Colonic mucosa (tissue), 4 donors: ENCODE results near the gene DCAKD. TPM values are rescaled to one million over a fixed set of nuclear protein-coding genes. Genes with fewer than 3 reads are reported as not detected.

Experiments used
- DNase-seq: peaks from one replicate; pipeline ENCODE4 v3.0.0-alpha.2; 2020
- H3K27ac ChIP-seq: fragments of 200-600 bp; one replicate; pipeline ENCODE4 v1.8.0; 2021
- H3K27me3 ChIP-seq: fragments of 200-600 bp; one replicate; pipeline ENCODE4 v1.8.0; 2021
- H3K36me3 ChIP-seq: fragments of 200-600 bp; one replicate; pipeline ENCODE4 v1.8.0; 2021
- H3K4me1 ChIP-seq: fragments of 200-600 bp; one replicate; pipeline ENCODE4 v1.8.0; 2021; ENCODE audit warnings: mild to moderate bottlenecking
- H3K4me3 ChIP-seq: fragments of 200-600 bp; one replicate; pipeline ENCODE4 v1.8.0; 2021
- H3K9ac ChIP-seq, 2 donors: one replicate each; pipeline ENCODE4 v1.7.0; 2013; ENCODE audit warnings: control low read depth in 2 of 2, low read depth in 2 of 2, low read length in 2 of 2
- H3K9me3 ChIP-seq: fragments of 200-600 bp; one replicate; pipeline ENCODE4 v1.8.0; 2021
- CTCF ChIP-seq: fragments of 200-600 bp; IDR thresholded peaks from one replicate; pipeline ENCODE4 v1.8.0; 2022; ENCODE audit warnings: antibody characterized with exemption, mild to moderate bottlenecking
- intact Hi-C: fragments of 100-400 bp; cut with DNase I; formaldehyde crosslinking; loops from one replicate; pipeline ENCODE4 v1.14.1; 2022
- total RNA-seq, 2 donors: library from RNA; stranded (reverse); fragmentation: NEBNext Ultra II Directional in 1 of 2; extraction: Animal tissue kit (Norgen Biotek cat#: 25700) in 1 of 2; gene quantifications; one replicate each; pipeline ENCODE4 v1.2.1, GENCODE V29; 2021
- donor health status: healthy.
- donor health status: DM: no; HTN: no; CAD: no.
- donor health status: DM: no; HTN: no; CAD: no.

DCAKD gene
- total RNA-seq, 2 donors from 2014 or later: 20.2 to 46.8 TPM

- Histone ChIP-seq H3K9me3 (no peaks in the 10 kb centered on the region), H3K27ac (no peak overlapping the region), H3K27me3 (no peaks in the 10 kb centered on the region), H3K4me1 (no peaks in the 10 kb centered on the region), H3K4me3 (no peak overlapping the region), H3K9ac (no peak overlapping the region), H3K36me3 (no peaks in the 10 kb centered on the region)
- no peak for DNase-seq
- intact Hi-C loops: no loop called here
- TF ChIP-seq CTCF: no peak
These were observed 26.2 kb upstream of the DCAKD start for GRCh38 chr17:45077643-45078042.

GRCh38 chr17:45073414-45074070 lies 22.1 kb upstream of the DCAKD start:
- H3K36me3 ChIP-seq: no peaks in the 10 kb centered on the region
- no peaks in the 10 kb centered on the region for H3K9me3 ChIP-seq
- no peaks in the 10 kb centered on the region for H3K4me1 ChIP-seq
- no peak for TF ChIP-seq CTCF
- H3K4me3 ChIP-seq: no peak overlapping the region
- no peak overlapping the region for H3K9ac ChIP-seq
- peak overlapping the region; percentile 24 for H3K27ac ChIP-seq
- no peaks in the 10 kb centered on the region for H3K27me3 ChIP-seq
- no peak for DNase-seq
- intact Hi-C loops: no loop called here

- TF ChIP-seq CTCF: no peak
- no peak overlapping the region for H3K9ac ChIP-seq
These were observed 19.4 kb upstream of the DCAKD start for GRCh38 chr17:45070809-45071208.

GRCh38 chr17:45070001-45070400 lies 18.6 kb upstream of the DCAKD start:
- no peak overlapping the region for H3K27ac ChIP-seq
- TF ChIP-seq CTCF: no peak
- intact Hi-C loops: no loop called here
- H3K4me3 ChIP-seq: no peak overlapping the region
- no peaks in the 10 kb centered on the region for H3K27me3 ChIP-seq
- no peaks in the 10 kb centered on the region for H3K9me3 ChIP-seq
- H3K9ac ChIP-seq: no peak overlapping the region
- H3K36me3 ChIP-seq: no peaks in the 10 kb centered on the region
- peaks cover 5% of the 10 kb centered on the region for H3K4me1 ChIP-seq
- DNase-seq: no peak

More at GRCh38 chr17:45070809-45071208, 19.4 kb upstream of the DCAKD start:
- Histone ChIP-seq H3K27me3 (no peaks in the 10 kb centered on the region), H3K4me1 (no peaks in the 10 kb centered on the region), H3K4me3 (no peak overlapping the region), H3K27ac (no peak overlapping the region), H3K36me3 (no peaks in the 10 kb centered on the region), H3K9me3 (no peaks in the 10 kb centered on the region)
- intact Hi-C loops: no loop called here
- DNase-seq: no peak

GRCh38 chr17:45067637-45068036 lies 16.2 kb upstream of the DCAKD start:
- intact Hi-C loops: no loop called here
- Histone ChIP-seq H3K27me3 (no peaks in the 10 kb centered on the region), H3K4me1 (peaks cover 24% of the 10 kb centered on the region), H3K9me3 (no peaks in the 10 kb centered on the region), H3K9ac (no peak overlapping the region), H3K4me3 (no peak overlapping the region), H3K36me3 (no peaks in the 10 kb centered on the region), H3K27ac (no peak overlapping the region)
- no peak for DNase-seq
- no peak for TF ChIP-seq CTCF
